Activated T-cell treated with anti-CD3 and anti-CD28 coated beads for 48 hours (primary cell): ENCODE results near the gene TDRD10.

Experiments used
- DNase-seq: peaks from one replicate; pipeline ENCODE4 v3.0.0-alpha.2; 2020; ENCODE audit warnings: low read depth

Gene TDRD10, protein sequence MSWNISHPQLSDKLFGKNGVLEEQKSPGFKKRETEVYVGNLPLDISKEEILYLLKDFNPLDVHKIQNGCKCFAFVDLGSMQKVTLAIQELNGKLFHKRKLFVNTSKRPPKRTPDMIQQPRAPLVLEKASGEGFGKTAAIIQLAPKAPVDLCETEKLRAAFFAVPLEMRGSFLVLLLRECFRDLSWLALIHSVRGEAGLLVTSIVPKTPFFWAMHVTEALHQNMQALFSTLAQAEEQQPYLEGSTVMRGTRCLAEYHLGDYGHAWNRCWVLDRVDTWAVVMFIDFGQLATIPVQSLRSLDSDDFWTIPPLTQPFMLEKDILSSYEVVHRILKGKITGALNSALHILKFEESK

GRCh38 chr1:154502066-154502743, at the start of gene TDRD10, which contains the start of gene SHE:
TDRD10 (plus strand) TSS chr1:154502219; CDS start chr1:154506904, 4,685 bp downstream.
SHE (minus strand) TSS chr1:154502412; CDS start chr1:154502026, 386 bp downstream.
- DNase-seq, result peak; percentile 3

DNA sequence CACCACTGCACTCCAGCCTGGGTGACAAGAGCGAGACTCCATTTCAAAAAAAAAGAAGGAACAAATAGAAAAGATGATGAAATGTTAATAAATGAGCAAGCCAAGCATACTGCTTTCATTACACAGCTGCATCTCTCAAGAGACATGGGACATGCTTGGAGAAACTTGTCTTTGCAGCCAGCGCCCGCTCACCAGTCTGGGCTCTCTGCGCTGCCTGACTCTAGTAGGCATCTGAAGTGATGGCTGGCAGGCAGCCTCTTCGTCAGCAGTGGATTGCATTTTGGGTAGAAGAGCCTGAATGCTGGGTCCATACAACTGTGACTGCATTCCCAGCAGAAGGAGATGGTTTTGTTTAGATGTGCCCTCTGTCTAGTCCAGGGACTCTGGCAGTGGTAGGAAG, 48.9 kb upstream of the TDRD10 start:
- no peak for DNase-seq

DNA sequence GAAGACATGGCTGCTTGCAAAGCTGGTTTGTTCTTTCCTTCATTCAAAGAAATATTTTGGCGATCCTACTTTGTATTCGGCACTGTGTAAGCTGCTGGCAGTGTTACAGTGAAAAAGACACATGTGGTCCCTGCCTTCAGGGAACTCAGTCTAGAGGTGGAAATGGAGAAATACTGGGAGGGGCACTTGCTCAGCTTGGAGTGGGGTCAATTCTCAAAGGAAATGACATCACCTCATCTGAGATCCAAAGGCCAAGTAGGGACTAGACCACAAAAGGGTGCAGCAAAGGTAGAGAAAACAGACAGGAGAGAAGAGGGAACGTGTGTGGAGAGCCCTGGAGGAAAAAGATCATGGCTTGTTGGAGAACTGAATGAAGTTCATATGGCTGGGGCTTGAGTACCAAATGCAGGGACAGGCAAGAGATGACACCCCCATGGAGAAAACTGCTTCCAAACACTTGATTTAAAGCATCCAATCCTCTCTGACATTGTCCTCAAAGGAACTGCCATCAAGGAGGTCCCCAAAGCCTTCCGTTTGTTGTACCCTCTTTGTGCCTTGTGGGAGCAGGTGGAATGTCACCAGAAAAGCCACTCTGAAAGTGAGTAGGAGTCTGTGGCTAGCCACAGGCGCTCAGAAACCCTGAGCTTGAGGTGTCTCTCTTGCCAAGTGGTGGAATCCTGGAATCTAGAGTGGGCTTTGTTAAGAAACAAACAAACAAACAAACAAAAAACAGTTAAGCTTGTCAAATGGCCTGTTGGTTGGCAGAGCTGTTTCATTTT, 48.3 kb upstream of the TDRD10 start:
- no peak for DNase-seq

- no peak for DNase-seq
Measured at GRCh38 chr1:154454386-154455120, 47.5 kb upstream of the TDRD10 start.

DNA sequence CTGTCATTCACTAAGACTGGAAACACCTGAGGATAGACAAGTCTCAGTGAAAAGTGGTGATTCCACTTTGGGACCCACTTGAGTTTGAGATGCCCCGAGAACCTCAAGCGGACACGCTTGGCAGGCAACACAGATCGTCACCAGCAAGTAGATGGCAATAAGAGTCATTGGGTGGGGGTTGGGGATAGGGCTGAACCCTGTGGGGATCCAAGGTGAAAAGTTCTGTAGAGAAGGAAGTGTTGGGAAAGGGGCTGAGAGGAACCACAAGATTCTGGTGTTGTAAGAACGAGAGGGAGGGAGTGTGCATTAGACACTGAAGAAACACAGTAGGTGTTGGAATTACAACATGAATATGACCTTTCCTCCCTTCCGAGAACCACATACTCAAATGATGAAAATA, 45.4 kb upstream of the TDRD10 start:
- DNase-seq, result no peak

DNA sequence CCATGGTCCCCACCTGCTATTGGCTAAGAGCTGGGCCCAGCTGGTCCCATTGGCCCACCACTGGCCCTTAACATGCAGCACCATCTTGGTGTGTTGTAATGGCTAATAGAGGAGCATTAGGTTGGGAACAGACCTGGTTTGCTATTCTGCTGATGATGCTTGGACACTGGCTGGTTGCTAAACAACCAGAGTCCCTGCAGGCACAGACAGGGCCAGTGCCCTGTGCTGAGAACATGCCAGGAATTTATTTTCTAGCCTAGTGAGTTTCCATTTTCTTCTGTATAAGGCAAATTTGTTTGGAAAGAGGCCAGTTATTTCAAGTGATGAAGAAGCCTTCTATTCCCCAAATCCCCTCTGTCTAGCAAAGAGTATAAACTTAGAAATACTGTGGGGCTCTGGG, 42.9 kb upstream of the TDRD10 start:
- DNase-seq, result no peak

- DNase-seq, result no peak
Measured at GRCh38 chr1:154460695-154461260, 41.2 kb upstream of the TDRD10 start.

- DNase-seq, result peak; percentile 63
Measured at GRCh38 chr1:154463512-154463990, 38.5 kb upstream of the TDRD10 start.

DNA sequence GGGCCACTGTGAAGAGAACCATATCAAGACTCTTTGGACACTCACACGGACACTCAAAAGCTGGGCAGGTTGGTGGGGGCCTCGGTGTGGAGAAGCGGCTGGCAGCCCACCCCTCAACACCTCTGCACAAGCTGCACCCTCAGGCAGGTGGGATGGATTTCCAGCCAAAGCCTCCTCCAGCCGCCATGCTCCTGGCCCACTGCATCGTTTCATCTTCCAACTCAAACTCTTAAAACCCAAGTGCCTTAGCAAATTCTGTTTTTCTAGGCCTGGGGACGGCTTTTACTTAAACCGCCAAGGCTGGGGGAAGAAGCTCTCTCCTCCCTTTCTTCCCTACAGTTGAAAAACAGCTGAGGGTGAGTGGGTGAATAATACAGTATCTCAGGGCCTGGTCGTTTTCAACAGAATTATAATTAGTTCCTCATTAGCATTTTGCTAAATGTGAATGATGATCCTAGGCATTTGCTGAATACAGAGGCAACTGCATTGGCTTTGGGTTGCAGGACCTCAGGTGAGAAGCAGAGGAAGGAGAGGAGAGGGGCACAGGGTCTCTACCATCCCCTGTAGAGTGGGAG, 36.3 kb upstream of the TDRD10 start:
- DNase-seq, result no peak

DNA sequence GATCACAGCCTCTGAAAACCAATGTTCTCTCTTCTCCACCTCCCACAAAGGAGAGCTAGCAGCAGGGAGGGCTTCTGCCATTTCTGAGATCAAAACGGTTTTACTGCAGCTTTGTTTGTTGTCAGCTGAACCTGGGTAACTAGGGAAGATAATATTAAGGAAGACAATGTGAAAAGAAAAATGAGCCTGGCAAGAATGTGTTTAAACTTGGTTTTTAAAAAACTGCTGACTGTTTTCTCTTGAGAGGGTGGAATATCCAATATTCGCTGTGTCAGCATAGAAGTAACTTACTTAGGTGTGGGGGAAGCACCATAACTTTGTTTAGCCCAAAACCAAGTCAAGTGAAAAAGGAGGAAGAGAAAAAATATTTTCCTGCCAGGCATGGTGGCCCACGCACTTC, 35.8 kb upstream of the TDRD10 start:
- no peak for DNase-seq

GRCh38 chr1:154466921-154467417, 35.0 kb upstream of the TDRD10 start:
- DNase-seq, result no peak

- DNase-seq, result peak; percentile 2
Measured at GRCh38 chr1:154467434-154468102, 34.5 kb upstream of the TDRD10 start.

DNA sequence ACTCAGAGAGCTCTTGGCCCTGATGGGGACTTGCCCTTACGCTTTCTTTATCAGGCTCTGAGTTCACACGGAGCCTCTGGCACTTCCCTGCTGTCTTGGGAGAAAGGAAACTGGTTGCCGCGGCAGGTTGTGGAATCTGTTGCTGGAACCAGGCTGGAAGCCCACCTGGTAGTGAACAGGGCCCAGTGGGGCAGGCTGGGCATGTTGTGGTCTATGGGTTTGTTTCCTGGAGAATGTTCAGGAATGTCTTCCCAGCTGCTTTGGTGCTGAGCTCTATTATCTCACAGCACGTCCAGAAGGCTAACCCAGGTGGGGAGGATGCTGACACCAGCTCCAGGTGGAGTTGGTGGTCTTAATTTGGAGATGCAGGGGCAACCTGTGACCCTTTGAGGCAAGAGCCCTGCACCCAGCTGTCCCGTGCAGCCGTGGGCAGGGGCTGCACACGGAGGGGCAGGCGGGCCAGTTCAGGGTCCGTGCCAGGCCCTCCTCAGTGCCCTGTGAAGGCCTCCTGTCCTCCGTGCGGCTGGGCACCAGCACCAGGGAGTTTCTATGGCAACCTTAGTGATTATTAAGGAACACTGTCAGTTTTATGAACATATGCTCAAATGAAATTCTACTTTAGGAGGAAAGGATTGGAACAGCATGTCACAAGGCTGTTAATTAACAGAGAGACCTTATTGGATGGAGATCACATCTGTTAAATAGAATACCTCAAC, 33.3 kb upstream of the TDRD10 start:
- DNase-seq, result no peak

GRCh38 chr1:154469844-154470560, 32.0 kb upstream of the TDRD10 start:
- DNase-seq, result no peak

GRCh38 chr1:154471304-154471703, 30.7 kb upstream of the TDRD10 start:
- no peak for DNase-seq

GRCh38 chr1:154474802-154475201, 27.2 kb upstream of the TDRD10 start:
- DNase-seq, result no peak

DNA sequence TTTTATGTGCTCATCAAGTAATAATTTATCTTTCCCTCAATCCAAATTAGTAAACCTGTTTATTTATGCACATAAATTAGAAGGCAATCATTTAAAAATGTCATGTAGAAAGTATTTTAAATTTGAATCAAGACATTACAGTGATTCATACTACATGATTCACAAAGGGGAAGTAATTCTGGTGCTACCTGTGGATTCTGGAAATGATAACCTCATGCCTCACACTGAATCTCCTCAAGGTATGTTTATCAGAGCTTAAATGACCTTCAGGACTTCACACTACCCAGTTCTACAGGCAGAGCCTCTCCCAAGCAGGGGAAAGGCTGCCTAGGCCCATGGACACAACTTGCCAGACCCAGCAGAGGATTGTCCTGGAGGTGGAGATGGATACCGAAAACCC, 25.2 kb upstream of the TDRD10 start:
- DNase-seq, result no peak

GRCh38 chr1:154478013-154478412, 24.0 kb upstream of the TDRD10 start:
- DNase-seq, result no peak

DNA sequence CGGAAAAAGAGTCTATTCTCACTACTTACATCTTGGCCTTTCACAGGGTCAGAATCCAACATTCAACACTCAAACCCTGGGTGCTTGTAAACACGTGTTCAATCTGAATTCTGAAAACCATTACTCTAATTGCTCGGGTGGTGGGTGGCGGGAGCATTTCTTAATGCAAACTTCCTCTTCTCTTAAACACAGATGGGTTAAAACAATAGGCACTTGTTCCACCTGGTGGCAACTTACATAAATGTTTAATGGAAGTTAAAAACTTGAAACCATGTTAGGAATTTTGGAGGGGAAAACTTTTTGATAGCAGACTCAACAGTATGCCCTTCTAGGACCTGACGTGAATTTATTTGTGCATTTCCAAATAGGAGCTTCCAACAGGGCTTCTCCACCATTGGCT, 23.4 kb upstream of the TDRD10 start:
- no peak for DNase-seq
